Amniotic stem cell (primary cell): ENCODE data around the gene RAB5B.

ENCODE experiments used
- DNase-seq: peaks from one replicate; lab custom pipeline; 2025; lab: John Stamatoyannopoulos, UW

The RAB5B gene, protein sequence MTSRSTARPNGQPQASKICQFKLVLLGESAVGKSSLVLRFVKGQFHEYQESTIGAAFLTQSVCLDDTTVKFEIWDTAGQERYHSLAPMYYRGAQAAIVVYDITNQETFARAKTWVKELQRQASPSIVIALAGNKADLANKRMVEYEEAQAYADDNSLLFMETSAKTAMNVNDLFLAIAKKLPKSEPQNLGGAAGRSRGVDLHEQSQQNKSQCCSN

DNA sequence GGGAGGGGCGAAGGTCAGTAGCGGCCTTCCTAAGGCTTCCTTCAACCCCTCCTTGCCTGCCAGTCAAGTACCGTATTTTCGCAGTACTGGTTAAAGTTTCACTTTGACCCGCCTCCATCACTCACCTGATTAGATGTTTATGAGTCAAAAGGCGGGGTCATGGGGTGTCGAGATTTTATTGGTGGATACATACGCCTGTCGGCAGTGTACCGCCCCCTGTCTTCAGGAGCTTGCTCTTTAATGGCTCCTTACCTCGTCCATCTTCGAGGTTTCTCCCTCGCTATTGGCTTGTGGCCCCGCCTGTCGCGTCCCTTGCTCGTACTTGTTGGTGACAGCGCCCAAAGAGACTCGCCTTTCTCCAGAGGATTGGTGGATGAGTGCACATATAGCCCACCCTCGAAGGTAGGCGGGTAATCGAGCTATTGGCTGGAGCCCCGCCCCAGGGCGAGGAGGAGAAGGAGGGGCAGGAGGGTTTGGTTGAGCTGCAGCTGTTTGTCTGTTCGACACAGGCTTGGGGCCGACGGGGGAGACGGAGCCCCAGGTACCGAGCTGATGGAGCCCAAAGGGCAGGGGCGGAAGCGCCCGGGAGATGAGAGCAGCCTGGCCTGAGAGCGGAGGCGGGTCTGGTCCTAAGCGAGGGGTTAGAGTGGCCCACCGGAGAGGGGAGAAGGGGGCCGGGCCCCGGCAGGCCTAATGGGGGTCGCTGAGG is at the start of gene RAB5B:
TSS of gene RAB5B (plus strand) at position 480 of the 709 bp plus-strand sequence. CDS start 12,883 bp downstream, outside the sequence.
- peak; percentile 100 for DNase-seq

DNA sequence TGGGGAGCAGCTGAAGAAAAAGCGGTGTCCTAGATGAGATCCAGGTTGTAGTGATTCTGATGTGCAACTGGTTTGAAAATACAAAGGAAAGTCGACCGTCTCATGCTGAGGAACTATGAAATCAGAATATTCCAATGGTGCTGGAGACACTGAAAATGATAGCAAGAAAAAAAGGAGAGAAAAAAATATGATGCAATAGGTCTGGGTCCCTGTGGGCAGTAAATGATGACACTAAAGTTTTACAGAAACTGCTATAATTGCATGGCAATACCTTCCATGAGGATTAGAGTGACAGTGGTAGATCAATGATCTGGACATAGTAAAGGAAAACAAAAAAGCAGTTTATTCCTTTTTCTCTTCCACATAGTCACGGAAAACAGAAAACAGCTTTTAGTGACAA is 48.5 kb upstream of the RAB5B start:
- no peak for DNase-seq

DNA sequence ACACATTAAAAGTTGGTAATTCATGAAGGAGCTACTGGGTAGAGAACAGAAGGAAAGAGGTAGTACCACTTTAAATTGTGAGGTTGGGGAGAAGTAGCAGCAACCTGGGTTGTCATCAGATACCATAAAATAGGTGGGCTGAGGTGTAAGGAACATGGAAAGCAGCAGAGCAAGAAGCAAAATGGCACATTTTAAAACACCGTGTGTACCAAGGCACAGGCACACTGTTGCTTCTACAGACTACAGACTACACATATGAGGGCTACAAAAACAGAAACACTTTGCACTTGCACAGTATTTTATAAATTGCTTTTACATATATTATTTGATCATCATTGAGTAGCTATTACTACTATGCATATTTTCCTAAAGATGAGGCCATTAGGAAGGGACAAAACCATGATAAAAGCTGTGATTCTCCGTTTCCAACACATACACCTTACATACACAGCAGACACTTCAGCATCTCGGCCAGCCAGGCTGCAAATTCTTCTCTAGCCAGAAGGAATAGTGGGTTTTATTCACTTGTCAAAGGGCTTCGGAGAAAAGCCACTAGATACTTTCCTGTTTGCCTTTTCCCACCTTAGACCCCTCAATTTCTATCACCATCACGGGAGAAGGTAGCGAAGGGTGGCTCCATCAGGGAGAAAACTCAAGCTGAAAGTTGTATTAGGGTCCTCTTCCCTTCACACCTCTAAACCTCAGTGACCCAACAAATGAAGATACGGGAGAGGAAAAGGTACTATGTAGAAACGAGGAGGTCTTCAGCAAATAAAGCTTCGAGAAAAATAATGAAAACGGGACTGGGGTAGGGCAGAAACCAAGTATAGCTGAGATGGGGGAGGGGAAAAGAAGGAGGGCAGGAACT is 47.8 kb upstream of the RAB5B start:
- no peak for DNase-seq

DNA sequence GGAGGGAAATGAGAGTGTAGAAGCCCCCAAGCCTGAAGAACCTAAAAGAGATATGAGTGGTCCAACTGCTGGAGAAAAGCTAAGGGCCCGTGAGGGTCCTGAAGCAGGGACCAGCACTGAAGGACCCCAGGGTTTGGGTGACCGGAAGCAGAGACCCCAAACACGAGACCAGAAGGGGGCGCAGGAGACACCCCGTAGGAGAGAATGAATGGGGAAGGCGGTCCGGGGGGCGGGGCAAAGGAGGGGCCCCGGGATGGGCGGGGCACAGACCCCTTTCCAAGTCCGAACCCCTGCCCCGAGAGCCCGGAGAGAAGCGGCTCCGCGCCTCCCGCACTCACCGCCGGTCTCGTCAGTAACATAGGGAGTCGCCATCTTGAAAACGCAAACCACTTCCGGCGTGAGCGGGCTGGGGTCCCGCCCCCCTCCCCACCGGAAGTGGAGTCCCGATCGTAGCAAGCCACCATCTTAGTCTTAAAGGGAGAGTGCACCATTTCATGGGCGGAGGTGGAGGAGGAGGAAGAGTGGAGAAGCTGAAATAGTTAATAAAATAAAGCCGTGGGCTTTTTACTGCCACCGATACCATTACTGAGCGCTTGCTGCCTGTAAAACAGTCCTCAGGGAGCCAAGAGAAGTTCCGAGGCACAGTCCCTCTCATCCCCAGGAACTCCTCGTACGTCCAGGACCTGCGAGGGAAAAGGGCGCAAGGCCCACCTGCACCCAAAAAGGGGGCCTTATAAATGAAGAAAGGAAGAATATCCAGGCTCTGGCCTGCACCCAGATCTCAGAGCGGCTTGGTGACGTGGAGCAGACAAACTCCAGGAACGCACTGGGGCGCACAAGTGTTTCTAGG is 46.9 kb upstream of the RAB5B start:
- peak; percentile 88 for DNase-seq

DNA sequence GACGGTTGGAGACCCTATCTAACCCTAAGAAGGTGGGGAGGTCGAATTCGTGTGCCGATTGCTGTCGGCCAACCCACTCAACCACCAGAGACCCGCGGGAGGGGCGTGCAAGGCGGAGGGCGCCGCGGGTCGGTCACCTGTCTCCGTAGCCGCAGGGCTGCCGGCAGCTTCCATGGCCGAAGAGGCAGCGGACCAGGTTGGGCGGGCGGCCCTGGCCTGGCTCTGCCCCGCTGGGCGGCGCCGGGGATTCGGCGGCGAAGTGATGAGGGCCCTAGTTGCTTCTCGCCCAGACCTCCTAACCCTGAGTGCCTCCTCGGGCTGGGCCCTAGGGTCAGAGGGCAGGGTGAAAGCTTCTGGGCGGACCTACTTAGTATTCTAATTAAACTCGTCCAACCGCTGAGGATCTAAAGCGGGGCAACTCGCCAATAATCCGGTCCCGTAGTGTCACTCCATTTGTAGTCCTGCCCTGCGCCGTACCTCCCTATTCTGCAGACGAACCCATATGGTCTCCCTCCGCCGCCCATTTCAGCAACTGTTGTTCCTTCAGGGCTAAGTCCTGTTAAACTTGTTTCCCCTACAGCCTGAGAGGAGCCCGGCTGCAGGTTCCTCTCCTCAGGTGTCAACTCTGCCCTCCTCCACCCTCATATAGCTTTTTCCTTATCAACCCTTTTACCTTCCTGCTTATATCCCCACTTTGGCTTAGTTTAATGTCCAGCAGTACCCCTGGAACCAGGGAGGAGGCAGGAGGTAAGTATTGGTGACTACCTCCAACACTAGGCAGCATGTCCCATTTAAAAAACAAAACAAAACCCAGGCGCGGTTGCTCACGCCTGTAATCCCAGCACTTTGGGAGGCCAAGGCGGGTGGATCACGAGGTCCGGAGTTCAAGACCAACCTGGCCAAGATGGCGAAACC is 46.0 kb upstream of the RAB5B start, which contains the start of gene PYM1:
TSS of gene PYM1 (minus strand) at position 307 of the 915 bp plus-strand sequence. CDS start at position 174, 133 bp downstream.
- peak; percentile 31 for DNase-seq

DNA sequence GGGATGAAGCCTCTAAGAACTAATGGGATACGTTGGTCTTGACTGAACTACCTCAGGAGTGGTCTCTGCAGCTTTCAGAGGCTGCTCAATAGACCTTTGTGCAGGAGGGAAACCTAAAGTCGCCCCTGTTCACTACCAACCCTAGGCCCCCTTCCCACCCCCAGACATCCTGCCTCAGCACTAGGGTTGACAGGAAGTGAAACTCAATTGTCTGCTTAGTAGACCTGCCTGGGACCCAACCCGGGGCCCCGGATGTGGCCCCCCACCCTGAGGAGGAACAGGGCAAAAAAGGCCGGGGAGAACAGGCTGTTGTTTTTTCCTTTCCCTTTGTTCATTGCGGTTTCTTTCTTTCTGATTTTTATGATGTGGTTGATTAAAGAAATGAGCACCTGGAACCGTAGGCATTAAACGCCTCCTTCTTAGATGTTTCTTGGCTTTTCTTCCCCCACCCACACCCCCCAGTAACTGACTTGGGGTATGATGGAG is 44.5 kb upstream of the RAB5B start:
- no peak for DNase-seq

DNA sequence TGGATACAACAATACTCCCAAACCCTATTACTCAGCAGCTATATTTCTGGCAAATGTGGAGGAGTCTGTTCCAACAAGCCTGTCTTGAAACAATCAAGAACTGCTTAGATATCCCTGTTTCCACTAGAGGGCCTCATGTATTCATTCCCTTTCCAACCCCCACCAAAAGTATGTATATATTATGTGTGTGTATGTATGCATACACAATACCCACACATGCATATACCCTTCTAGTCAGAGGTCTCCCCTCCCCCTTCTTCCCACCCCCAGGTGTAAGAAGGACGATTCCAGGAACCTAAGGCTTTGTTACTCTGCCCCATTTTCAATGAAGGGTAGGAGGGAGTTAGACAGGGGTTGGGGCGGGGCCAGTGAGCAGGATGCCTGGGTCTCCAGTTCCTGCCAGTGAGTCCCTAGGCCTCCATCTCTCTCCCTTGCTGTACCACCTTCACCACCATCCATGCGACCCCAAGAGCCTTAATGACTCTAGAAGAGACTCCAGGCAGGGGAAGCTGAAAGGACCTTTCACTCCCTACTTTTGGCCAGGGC is 43.0 kb upstream of the RAB5B start, which contains the start of gene DGKA:
TSS of gene DGKA (plus strand) at position 392 of the 546 bp plus-strand sequence. CDS start 5,342 bp downstream, outside the sequence.
- DNase-seq: peak; percentile 65

DNA sequence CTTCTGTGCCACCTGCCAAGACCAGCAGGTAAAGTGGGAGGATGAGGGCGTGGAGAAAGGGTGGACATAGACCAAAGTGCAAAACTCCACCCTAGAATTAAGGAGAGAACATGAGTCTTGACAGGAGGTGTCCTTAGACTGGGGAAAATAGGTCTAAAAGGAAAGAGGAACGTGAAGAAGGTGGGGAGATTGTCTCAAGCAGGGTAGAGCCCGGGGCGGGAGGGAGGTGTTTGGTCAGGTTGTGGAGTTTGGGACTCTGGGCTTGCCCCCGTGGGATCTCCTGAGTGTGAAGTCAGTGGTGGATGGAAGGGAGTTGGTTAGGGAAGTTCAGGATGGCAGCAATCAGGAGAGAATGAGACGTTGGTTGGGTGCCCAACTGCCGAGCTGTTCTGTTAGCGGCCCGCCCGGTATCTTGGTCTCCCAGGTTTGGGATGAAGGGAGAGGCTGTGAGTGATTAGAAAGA is 42.5 kb upstream of the RAB5B start:
- no peak for DNase-seq

DNA sequence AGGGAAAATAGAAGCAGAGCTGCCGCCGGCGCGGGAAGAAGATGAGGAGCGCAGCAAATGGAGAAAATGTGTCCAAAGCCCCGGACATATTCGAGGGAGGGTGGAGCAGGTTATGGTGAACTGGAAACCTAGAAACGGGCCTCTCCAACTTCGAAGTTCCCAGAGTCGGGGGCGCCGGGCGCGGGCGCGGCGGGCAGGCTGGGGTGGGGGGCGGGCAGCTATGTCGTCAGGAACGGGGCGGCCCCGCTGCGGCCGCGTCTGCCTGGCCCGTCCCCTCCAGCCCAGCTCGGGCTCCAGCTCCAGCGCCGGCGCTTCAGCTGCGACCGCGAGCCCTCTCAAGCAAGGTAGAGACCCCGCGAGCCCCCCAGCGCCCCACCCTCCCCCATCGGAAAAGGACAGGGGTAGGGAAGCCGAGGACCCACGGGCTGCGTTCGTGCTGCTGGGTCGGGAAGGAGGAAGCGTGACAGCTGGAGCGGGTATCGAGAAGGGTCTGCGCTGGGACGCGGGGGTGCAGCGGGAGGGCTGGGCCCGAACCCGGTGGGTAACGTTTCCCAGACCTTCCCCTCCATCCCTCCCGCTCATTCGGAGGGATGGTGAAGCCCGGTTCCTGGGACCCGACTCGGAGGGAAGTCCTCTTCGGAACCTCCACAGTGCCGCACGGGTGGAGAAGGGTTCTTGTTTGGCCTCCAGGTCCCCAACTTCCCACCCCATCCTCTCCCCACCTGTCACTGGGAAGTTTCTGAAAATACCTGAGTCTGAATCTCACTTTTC is 41.9 kb upstream of the RAB5B start:
- DNase-seq: peak; percentile 16

DNA sequence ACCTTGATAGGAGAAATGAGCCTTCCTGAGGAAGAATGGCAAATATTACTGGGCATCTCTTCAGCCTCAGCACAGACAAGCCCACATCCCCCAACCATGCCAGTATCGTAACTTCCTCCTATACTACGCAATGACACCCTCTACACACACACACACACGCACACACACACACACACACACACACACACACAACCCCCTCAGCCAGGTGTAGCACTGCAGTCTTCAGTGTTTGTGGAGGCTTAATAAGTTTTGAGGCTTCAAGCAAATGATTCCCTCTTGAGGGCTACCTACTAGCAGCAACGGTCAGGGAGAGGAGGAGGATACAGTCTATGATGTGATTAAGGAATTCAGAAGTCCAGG is 41.3 kb upstream of the RAB5B start:
- DNase-seq: no peak

DNA sequence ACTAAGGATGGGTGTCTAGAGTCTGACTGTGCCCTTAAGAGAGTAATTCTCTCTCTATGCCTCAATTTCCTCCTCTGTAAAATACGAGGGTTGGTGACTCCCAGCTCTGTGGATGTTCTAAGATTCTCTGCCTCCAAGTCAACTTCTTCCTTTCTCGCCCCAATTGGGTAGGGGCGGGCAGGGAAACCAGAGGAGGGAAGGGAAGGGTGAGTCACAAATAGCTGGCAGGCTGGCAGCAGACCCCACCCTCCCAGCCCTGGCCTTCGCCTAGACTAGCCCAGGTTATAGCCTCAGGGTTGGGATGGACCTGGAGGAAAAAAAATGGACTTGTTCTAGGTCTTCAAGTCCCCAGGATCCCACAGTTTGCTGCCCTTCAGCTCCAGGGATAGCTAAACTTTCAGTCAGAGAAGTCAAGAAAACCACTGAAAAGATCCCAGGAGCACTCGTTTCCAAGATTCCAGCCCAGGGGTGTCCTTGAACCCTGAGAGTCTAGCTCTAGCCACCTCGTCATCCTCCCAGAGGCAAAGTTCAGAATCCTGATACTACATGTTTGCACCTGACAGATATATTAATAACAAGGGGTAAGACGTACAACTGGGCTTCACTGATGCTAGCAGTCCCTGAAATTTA is 40.6 kb upstream of the RAB5B start:
- no peak for DNase-seq

DNA sequence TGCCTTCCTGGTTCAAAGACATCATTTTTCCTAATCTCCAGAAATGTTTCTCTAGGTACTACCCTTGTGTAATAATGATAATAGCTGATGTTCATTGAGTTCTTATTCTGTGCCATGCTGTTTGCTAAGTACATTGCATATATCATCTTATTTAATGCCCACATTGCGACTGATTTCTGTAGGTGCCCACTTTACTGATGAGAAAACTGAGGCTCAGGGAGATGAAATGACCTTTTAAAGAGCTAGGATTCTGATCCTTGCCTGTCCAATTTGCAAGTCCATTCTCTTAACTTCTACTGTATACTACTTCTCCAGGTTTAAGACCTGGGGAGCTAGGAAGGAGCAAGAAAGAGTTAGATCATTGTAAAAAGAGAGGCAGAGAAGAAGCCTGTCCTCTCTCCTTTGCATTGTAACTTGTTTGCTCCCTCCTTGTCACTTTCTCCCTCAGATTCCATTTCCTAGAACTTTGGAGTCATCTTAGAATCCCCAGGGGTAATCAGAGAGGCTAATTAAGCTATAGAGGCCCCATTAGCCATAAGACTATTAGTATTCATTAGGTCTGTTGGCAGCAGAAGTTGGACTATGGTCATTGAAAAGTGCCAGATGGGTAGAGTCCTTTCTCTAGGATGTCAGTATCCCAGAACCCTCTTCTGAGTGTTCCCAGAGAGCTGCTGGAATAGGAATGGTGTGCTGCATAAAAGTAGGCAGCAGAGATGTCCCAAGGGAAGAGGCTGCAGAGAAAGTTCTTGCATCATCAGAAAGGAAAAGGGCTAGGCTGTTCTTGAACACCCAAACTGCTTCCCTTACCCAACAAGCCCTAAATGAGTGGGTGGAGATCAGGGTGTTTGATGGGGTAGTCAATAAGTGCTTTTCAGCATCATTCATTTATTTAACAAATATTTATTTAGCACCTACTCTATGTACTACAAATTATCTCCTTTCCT is 39.8 kb upstream of the RAB5B start:
- DNase-seq: no peak

DNA sequence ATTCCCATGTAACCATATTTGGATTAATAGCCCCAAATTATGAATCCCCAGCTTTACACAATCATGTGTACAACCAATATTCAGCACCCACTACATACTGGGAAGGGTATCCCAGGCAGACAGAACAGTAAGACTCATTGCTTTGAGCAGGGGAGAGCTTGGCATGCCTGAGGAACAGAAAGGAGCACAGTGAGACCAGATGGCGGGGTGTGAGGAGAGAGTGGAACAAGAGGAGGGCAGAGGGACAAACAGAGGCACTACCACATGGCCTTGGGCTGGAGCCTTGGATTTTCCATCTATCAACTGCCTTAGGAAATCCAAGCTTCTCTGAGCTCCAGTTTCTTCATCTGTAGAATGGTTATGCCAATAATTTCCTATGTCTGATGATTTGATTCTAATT is 39.1 kb upstream of the RAB5B start:
- no peak for DNase-seq

DNA sequence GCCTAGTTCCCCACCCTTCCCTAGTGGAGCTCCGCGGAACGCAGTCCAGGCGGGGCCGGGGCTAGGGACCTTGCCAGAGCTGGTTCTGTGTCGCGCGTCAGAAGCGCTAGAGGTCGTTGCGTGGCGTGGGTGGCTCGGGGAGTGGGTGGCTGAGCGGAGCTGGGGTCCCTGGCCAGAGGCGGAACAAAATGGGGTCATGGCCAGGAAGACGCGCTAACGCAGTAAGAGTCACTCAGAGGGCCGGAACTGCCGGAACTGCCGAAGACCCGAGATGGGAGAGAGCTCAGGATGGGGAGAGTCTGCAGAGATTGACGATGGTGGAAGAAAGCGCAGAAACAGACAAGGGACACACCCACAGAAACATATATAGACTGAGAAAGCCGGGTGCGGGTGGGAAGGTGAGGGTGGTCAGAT is 38.1 kb upstream of the RAB5B start:
- no peak for DNase-seq

DNA sequence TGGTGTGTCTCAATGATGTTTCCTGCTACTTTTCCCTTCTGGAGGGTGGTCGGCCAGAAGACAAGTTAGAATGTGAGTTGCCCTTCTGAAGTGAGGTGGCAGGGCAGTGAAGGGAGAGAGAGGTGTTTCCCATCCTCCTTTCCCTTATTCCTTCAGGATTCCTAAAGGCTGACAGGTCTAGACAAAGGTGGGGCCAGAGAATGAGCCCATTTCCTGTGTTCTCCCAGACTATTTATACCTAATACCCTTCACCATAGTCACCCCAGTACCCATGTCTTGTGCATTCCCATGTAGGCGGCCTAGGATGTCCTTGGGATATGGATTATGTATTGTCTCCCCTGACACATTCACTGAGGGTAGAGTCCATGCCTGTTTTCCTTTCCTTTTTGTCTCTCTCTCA is 35.9 kb upstream of the RAB5B start:
- no peak for DNase-seq

DNA sequence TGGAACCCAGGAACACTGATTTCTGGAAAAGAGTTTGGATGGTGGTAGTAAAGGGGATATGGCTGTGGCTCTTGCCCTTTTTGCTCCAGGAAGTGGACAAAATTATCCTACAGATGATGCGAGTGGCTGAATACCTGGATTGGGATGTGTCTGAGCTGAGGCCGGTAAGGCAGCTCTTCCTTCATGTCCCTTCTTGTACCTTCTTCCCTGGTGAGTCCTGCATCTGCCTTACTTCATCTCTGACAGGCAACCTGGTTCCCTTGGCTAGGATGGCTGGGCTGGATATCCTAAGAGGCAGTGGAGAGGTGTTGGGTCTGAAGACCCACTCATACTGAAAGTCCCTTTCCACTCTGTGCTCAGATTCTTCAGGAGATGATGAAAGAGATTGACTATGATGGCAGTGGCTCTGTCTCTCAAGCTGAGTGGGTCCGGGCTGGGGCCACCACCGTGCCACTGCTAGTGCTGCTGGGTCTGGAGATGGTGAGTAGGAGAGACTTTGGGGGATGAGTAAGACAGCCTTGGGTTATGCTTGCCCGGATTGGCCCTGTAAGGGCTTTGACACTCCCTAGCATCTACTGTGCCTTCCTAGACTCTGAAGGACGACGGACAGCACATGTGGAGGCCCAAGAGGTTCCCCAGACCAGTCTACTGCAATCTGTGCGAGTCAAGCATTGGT is 34.9 kb upstream of the RAB5B start:
- DNase-seq: no peak
